Keratinocyte (primary cell): Measurements from ENCODE around the gene DDX51. TPM values are rescaled to one million over a fixed set of nuclear protein-coding genes. Genes with fewer than 3 reads are reported as not detected.

Source experiments
- DNase-seq: peaks from one replicate; pipeline ENCODE4 v3.0.0-alpha.2; 2011; ENCODE audit warnings: low read depth, missing footprints, low spot score
- FAIRE-seq: peaks from 2 replicates; lab custom pipeline; 2011; peaks lifted over from hg19 to GRCh38; lab: Jason Lieb, UNC
- H2AFZ ChIP-seq: 2 replicates; pipeline ENCODE4 v1.6.0; 2012; ENCODE audit warnings: low read length, control low read depth, inconsistent platforms; ENCODE audit not compliant: control insufficient read depth
- H3K27ac ChIP-seq: 2 replicates; pipeline ENCODE4 v1.5.1; 2011; ENCODE audit warnings: low read length; ENCODE audit not compliant: control insufficient read depth, insufficient read depth
- H3K27me3 ChIP-seq: 3 replicates; pipeline ENCODE4 v1.6.0; 2011; ENCODE audit warnings: low read length; ENCODE audit not compliant: control insufficient read depth, insufficient read depth; ENCODE audit errors: extremely low read depth
- H3K36me3 ChIP-seq, 2 experiments: 2 replicates in 1 of 2; 3 replicates in 1 of 2; pipeline ENCODE4 v1.5.1; 2011; ENCODE audit warnings: low read length in 2 of 2, mild to moderate bottlenecking in 1 of 2; ENCODE audit not compliant: control insufficient read depth in 2 of 2, insufficient read depth in 2 of 2; ENCODE audit errors: extremely low read depth in 1 of 2
- H3K4me1 ChIP-seq: 3 replicates; pipeline ENCODE4 v1.5.1; 2011; ENCODE audit warnings: low read length; ENCODE audit not compliant: control insufficient read depth, insufficient read depth; ENCODE audit errors: extremely low read depth
- H3K4me2 ChIP-seq: 3 replicates; pipeline ENCODE4 v1.6.0; 2011; ENCODE audit warnings: low read depth, low read length; ENCODE audit not compliant: control insufficient read depth, insufficient read depth; ENCODE audit errors: extremely low read depth
- H3K4me3 ChIP-seq, 3 experiments: fragments of 200-600 bp in 1 of 3; sonication (generic) in 1 of 3; 2 replicates in 2 of 3; 3 replicates in 1 of 3; pipeline ENCODE4 v1.5.1; 2011 to 2016; ENCODE audit warnings: low read length in 3 of 3, mild to moderate bottlenecking in 3 of 3, control low read depth in 2 of 3, inconsistent platforms in 1 of 3, low read depth in 1 of 3, mixed read lengths in 1 of 3, mixed run types in 1 of 3, moderate library complexity in 1 of 3; ENCODE audit not compliant: control insufficient read depth in 2 of 3, insufficient read depth in 2 of 3; ENCODE audit errors: extremely low read depth in 1 of 3
- H3K79me2 ChIP-seq: 2 replicates; pipeline ENCODE4 v1.6.0; 2012; ENCODE audit warnings: low read length; ENCODE audit not compliant: control insufficient read depth, insufficient read depth
- H3K9ac ChIP-seq: 3 replicates; pipeline ENCODE4 v1.6.0; 2011; ENCODE audit warnings: low read length; ENCODE audit not compliant: control insufficient read depth, insufficient read depth; ENCODE audit errors: extremely low read depth
- H3K9me1 ChIP-seq: 3 replicates; pipeline ENCODE4 v1.6.0; 2011; ENCODE audit warnings: low read length; ENCODE audit not compliant: control insufficient read depth, insufficient read depth; ENCODE audit errors: extremely low read depth
- H3K9me3 ChIP-seq: 2 replicates; pipeline ENCODE4 v1.5.1; 2012; ENCODE audit warnings: low read depth, low read length; ENCODE audit not compliant: control insufficient read depth
- H4K20me1 ChIP-seq: 3 replicates; pipeline ENCODE4 v1.6.0; 2011; ENCODE audit warnings: low read length; ENCODE audit not compliant: control insufficient read depth, insufficient read depth; ENCODE audit errors: extremely low read depth
- EZH2 ChIP-seq: IDR thresholded peaks from one replicate; pipeline ENCODE4 v1.6.1; 2012; ENCODE audit warnings: inconsistent platforms, mild to moderate bottlenecking, low read length, moderate library complexity
- dilution Hi-C: fragments of 300-500 bp; cut with MboI; formaldehyde crosslinking; loops from one replicate; pipeline ENCODE4 v1.7.0; 2020; ENCODE audit warnings: low sequenced_read_pairs; ENCODE audit not compliant: extremely low pct_ligation_motif_present
- polyA plus RNA-seq, 5 experiments: library from polyadenylated mRNA; depleted of rRNA in 3 of 5; stranded (reverse) in 3 of 5; stranded (forward) in 1 of 5; unstranded in 1 of 5; fragments of >200 nt; gene quantifications; 1 replicate in 1 of 5; 2 replicates in 3 of 5; 3 replicates in 1 of 5; pipeline versions ENCODE4 v1.2.1 to v1.2.3, GENCODE V29; 2011 to 2012; ENCODE audit warnings: missing spikeins in 2 of 5, low read depth in 1 of 5, low replicate concordance in 1 of 5
- TF ChIP-seq, protein P1 (sequence below), 3 experiments: IDR thresholded peaks in 1 of 3; conservative IDR thresholded peaks in 1 of 3; optimal IDR thresholded peaks in 1 of 3; 2 replicates in 2 of 3; 3 replicates in 1 of 3; pipeline versions ENCODE3 to v1.5.1; 2011; ENCODE audit warnings: low read length in 3 of 3, mild to moderate bottlenecking in 3 of 3, moderate library complexity in 2 of 3, control low read depth in 1 of 3, inconsistent platforms in 1 of 3; ENCODE audit not compliant: insufficient read depth in 2 of 3; ENCODE audit errors: extremely low read depth in 1 of 3

DDX51 gene
- polyA plus RNA-seq, 1 donor (not counting 4 experiments of a cell fraction or from before 2014, with no cell fraction given), result 7.4 TPM

DNA sequence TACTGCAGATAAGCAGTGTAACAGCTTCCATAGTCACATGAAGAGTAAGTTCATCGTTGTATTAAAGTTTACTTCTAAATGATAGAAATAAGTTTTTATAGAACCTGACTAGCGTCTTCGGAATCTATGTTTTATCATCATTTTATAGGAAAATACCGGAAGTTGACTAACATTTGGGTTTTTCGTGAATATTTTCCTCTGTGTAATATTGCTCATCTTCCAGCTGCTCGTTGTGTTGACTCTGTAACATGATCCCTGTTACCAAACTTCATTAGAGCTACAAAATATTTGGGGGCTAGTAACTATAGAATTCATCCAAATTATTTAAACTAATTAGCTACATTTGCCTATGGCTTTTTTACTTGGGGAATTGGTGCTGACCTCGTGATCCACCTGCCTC is 37.2 kb downstream of the DDX51 start:
- TF ChIP-seq, protein P1, sequence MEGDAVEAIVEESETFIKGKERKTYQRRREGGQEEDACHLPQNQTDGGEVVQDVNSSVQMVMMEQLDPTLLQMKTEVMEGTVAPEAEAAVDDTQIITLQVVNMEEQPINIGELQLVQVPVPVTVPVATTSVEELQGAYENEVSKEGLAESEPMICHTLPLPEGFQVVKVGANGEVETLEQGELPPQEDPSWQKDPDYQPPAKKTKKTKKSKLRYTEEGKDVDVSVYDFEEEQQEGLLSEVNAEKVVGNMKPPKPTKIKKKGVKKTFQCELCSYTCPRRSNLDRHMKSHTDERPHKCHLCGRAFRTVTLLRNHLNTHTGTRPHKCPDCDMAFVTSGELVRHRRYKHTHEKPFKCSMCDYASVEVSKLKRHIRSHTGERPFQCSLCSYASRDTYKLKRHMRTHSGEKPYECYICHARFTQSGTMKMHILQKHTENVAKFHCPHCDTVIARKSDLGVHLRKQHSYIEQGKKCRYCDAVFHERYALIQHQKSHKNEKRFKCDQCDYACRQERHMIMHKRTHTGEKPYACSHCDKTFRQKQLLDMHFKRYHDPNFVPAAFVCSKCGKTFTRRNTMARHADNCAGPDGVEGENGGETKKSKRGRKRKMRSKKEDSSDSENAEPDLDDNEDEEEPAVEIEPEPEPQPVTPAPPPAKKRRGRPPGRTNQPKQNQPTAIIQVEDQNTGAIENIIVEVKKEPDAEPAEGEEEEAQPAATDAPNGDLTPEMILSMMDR (optimal IDR thresholded peaks at IDR 0.05 in 1 of 3, IDR thresholded peaks at IDR 0.05 in 1 of 3, conservative IDR thresholded peaks at IDR 0.05 in 1 of 3; ENCODE audit: extremely low read depth in 1 of 3, insufficient read depth in 2 of 3, low read length in 3 of 3), result no peak
- no peak for TF ChIP-seq EZH2
- no peak overlapping the region for H3K4me2 ChIP-seq
- dilution Hi-C loops, result no loop called here
- no peak overlapping the region for H3K9ac ChIP-seq
- H3K79me2 ChIP-seq, result no peaks in the 10 kb centered on the region
- H3K27me3 ChIP-seq, result no peaks in the 10 kb centered on the region
- H3K36me3 ChIP-seq, result peaks cover 4 to 10% of the 10 kb centered on the region in 2 experiments
- DNase-seq (no peak), FAIRE-seq (no peak)
- no peak overlapping the region for H3K4me3 ChIP-seq
- H3K27ac ChIP-seq, result no peak overlapping the region
- no peaks in the 10 kb centered on the region for H4K20me1 ChIP-seq
- no peak overlapping the region for H2AFZ ChIP-seq
- H3K4me1 ChIP-seq, result no peaks in the 10 kb centered on the region
- H3K9me1 ChIP-seq, result no peaks in the 10 kb centered on the region
- H3K9me3 ChIP-seq, result no peaks in the 10 kb centered on the region

DNA sequence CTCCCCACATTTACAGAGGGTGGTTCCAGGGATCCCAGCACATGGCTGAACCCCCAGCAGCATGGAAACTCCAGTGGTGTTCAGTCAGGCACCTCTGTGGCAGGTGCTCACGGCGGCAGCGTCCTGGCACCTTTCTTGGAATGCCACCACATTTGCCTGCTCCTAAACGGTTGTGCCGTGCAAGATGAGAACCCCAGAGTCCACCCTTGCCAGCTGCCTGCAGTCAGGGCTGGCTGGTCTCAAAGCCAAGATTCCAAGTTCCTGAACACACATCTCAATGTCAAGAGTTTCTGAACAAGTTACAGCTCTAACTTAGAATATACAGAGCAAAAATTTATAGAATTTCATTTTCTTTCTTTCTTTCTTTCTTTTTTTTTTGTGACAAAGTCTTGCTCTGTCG is 38.7 kb downstream of the DDX51 start:
- Histone ChIP-seq H3K4me3 (no peak overlapping the region), H2AFZ (no peak overlapping the region), H3K27me3 (no peaks in the 10 kb centered on the region), H3K4me2 (no peak overlapping the region), H3K27ac (no peak overlapping the region), H3K36me3 (peaks cover 0 to 5% of the 10 kb centered on the region in 2 experiments), H3K9me1 (no peaks in the 10 kb centered on the region), H4K20me1 (no peaks in the 10 kb centered on the region), H3K9ac (no peak overlapping the region), H3K4me1 (no peaks in the 10 kb centered on the region), H3K9me3 (no peaks in the 10 kb centered on the region), H3K79me2 (no peaks in the 10 kb centered on the region)
- FAIRE-seq (no peak), DNase-seq (no peak)
- dilution Hi-C loops, result no loop called here
- no peak for TF ChIP-seq EZH2
- TF ChIP-seq, protein P1 (optimal IDR thresholded peaks at IDR 0.05 in 1 of 3, IDR thresholded peaks at IDR 0.05 in 1 of 3, conservative IDR thresholded peaks at IDR 0.05 in 1 of 3; ENCODE audit: extremely low read depth in 1 of 3, insufficient read depth in 2 of 3, low read length in 3 of 3), result no peak
